HepG2 (cell line): ENCODE data around the gene OS9. TPM values are rescaled to one million over a fixed set of nuclear protein-coding genes. Genes with fewer than 3 reads are reported as not detected.

Source experiments
- ARID2 ChIP-seq: sonication (generic); formaldehyde crosslinking; IDR thresholded peaks from 2 replicates; pipeline ENCODE4 v1.8.1; 2022; ENCODE audit warnings: mild to moderate bottlenecking, missing genetic modification reagents, borderline replicate concordance
- E2F2 ChIP-seq: sonication (generic); formaldehyde crosslinking; IDR thresholded peaks from 2 replicates; pipeline ENCODE4 v1.4.0; 2020; ENCODE audit warnings: missing genetic modification reagents, borderline replicate concordance
- ELF4 ChIP-seq: sonication (generic); formaldehyde crosslinking; IDR thresholded peaks from 2 replicates; pipeline ENCODE4 v1.5.0; 2020; ENCODE audit warnings: missing genetic modification reagents, mild to moderate bottlenecking, moderate library complexity, borderline replicate concordance
- GTF3A ChIP-seq: sonication (generic); formaldehyde crosslinking; conservative IDR thresholded peaks from 2 replicates; pipeline ENCODE4 v1.4.0; 2020; ENCODE audit warnings: mild to moderate bottlenecking, missing genetic modification reagents
- HNF4A ChIP-seq: sonication (generic); formaldehyde crosslinking; IDR thresholded peaks from 2 replicates; pipeline ENCODE4 v1.4.0; 2020; ENCODE audit warnings: missing genetic modification reagents
- MED1 ChIP-seq: sonication (generic); formaldehyde crosslinking; IDR thresholded peaks from 2 replicates; pipeline ENCODE4 v1.4.0; 2020; ENCODE audit warnings: missing genetic modification reagents
- RELA ChIP-seq: sonication (generic); formaldehyde crosslinking; IDR thresholded peaks from 2 replicates; pipeline ENCODE4 v1.4.0; 2020; ENCODE audit warnings: missing genetic modification reagents
- SALL1 ChIP-seq: sonication (generic); formaldehyde crosslinking; IDR thresholded peaks from 2 replicates; pipeline ENCODE4 v1.8.0; 2022; ENCODE audit warnings: mild to moderate bottlenecking, missing genetic modification reagents
- TARDBP ChIP-seq: sonication (generic); formaldehyde crosslinking; IDR thresholded peaks from 2 replicates; pipeline ENCODE4 v1.8.0; 2022; ENCODE audit warnings: mild to moderate bottlenecking, missing genetic modification reagents
- ZBTB42 ChIP-seq: sonication (generic); formaldehyde crosslinking; IDR thresholded peaks from 2 replicates; pipeline ENCODE4 v1.5.0; 2020; ENCODE audit warnings: mild to moderate bottlenecking, missing genetic modification reagents
- ZNF512B ChIP-seq: sonication (generic); formaldehyde crosslinking; IDR thresholded peaks from 2 replicates; pipeline ENCODE4 v1.5.1; 2020; ENCODE audit warnings: missing genetic modification reagents, mild to moderate bottlenecking, borderline replicate concordance
- ZNF556 ChIP-seq: sonication (generic); formaldehyde crosslinking; IDR thresholded peaks from 2 replicates; pipeline ENCODE4 v1.4.0; 2020; ENCODE audit warnings: mild to moderate bottlenecking, missing genetic modification reagents, borderline replicate concordance
- ZNF83 ChIP-seq: sonication (generic); formaldehyde crosslinking; IDR thresholded peaks from 2 replicates; pipeline ENCODE4 v1.4.0; 2020; ENCODE audit warnings: missing genetic modification reagents, mild to moderate bottlenecking, borderline replicate concordance
- ZSCAN21 ChIP-seq: sonication (generic); formaldehyde crosslinking; IDR thresholded peaks from 2 replicates; pipeline ENCODE4 v1.8.0; 2022; ENCODE audit warnings: mild to moderate bottlenecking, missing genetic modification reagents, moderate library complexity, borderline replicate concordance
- polyA plus RNA-seq, 8 experiments: library from polyadenylated mRNA; depleted of rRNA in 3 of 8; stranded (reverse) in 7 of 8; unstranded in 1 of 8; fragments of >200 nt; fragmentation: Illumina TruSeq in 4 of 8; extraction: Trizol in 4 of 8; gene quantifications; 2 replicates each; pipeline versions ENCODE4 v1.2.1 to v1.2.3, GENCODE V29; 2011 to 2016; ENCODE audit warnings: low read depth in 4 of 8, missing spikeins in 1 of 8, mixed read lengths in 1 of 8; ENCODE audit not compliant: insufficient read depth in 1 of 8
- total RNA-seq, 5 experiments: library from RNA; depleted of rRNA; stranded (reverse); fragments of >200 nt; fragmentation: Illumina TruSeq; extraction: Trizol; gene quantifications; 2 replicates each; pipeline ENCODE4 v1.2.3, GENCODE V29; 2016; ENCODE audit warnings: low read depth in 1 of 5
- TF ChIP-seq, protein P1 (sequence below): IDR thresholded peaks from 2 replicates; pipeline ENCODE4 v1.6.1; 2016; ENCODE audit warnings: mild to moderate bottlenecking, missing biosample characterization, missing genetic modification reagents
- TF ChIP-seq, protein P2 (sequence below): sonication (generic); formaldehyde crosslinking; IDR thresholded peaks from 2 replicates; pipeline ENCODE4 v1.9.0; 2021; ENCODE audit warnings: mild to moderate bottlenecking, missing genetic modification reagents

Gene OS9
- total and polyA plus RNA-seq, 2 of the 13 experiments (the other 11 are each of a cell fraction or from before 2014, with no cell fraction given): 156 to 206 TPM

DNA sequence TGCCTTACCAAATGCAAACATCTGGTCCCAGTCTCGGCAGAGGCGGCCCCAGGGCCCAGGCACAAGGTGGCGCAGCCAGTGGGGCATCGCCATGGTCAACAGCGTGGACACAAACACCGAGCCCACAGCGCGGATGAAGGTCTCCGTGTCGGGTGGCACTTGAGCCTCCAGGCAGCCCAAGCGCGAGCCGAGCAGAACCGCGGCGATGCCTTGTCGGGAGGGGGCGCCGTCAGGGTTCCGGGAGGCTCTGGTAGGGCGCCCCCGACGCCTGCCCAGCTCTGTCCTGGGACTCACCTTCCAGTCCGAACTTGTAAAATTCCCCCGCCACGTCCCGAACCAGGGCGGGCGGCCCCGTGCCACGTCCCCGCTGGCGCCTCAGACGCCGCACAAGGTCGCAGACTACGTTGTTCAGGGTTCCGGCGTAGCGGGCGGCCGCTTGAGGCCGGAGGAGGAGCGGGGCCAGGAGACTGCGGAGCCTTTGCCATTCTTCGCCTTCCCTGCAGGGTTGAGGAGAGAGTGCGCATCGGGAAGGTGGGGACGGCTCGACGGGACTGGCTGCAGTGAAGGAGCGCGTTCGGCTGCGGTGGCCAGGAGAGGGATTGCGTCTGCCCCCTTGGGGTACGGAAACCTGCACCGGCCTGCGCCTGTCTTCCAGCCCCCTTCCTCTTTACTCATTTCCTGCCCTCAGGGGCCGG is 71.2 kb downstream of the OS9 start (continued):
- TF ChIP-seq GTF3A (CRISPR knock-in tag): 0 out of 2 replicates have a peak, but pooled peaks have one; percentile 6
- TF ChIP-seq MED1 (CRISPR knock-in tag): 0 out of 2 replicates have a peak, but pooled peaks have one; percentile 23
- TF ChIP-seq, protein P1, sequence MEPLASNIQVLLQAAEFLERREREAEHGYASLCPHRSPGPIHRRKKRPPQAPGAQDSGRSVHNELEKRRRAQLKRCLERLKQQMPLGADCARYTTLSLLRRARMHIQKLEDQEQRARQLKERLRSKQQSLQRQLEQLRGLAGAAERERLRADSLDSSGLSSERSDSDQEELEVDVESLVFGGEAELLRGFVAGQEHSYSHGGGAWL: no peak
- peak; percentile 45; the same call in 1 of the 2 replicates for TF ChIP-seq ZNF556 (CRISPR knock-in tag)
- no peak for TF ChIP-seq HNF4A (CRISPR knock-in tag)
- TF ChIP-seq, protein P2, sequence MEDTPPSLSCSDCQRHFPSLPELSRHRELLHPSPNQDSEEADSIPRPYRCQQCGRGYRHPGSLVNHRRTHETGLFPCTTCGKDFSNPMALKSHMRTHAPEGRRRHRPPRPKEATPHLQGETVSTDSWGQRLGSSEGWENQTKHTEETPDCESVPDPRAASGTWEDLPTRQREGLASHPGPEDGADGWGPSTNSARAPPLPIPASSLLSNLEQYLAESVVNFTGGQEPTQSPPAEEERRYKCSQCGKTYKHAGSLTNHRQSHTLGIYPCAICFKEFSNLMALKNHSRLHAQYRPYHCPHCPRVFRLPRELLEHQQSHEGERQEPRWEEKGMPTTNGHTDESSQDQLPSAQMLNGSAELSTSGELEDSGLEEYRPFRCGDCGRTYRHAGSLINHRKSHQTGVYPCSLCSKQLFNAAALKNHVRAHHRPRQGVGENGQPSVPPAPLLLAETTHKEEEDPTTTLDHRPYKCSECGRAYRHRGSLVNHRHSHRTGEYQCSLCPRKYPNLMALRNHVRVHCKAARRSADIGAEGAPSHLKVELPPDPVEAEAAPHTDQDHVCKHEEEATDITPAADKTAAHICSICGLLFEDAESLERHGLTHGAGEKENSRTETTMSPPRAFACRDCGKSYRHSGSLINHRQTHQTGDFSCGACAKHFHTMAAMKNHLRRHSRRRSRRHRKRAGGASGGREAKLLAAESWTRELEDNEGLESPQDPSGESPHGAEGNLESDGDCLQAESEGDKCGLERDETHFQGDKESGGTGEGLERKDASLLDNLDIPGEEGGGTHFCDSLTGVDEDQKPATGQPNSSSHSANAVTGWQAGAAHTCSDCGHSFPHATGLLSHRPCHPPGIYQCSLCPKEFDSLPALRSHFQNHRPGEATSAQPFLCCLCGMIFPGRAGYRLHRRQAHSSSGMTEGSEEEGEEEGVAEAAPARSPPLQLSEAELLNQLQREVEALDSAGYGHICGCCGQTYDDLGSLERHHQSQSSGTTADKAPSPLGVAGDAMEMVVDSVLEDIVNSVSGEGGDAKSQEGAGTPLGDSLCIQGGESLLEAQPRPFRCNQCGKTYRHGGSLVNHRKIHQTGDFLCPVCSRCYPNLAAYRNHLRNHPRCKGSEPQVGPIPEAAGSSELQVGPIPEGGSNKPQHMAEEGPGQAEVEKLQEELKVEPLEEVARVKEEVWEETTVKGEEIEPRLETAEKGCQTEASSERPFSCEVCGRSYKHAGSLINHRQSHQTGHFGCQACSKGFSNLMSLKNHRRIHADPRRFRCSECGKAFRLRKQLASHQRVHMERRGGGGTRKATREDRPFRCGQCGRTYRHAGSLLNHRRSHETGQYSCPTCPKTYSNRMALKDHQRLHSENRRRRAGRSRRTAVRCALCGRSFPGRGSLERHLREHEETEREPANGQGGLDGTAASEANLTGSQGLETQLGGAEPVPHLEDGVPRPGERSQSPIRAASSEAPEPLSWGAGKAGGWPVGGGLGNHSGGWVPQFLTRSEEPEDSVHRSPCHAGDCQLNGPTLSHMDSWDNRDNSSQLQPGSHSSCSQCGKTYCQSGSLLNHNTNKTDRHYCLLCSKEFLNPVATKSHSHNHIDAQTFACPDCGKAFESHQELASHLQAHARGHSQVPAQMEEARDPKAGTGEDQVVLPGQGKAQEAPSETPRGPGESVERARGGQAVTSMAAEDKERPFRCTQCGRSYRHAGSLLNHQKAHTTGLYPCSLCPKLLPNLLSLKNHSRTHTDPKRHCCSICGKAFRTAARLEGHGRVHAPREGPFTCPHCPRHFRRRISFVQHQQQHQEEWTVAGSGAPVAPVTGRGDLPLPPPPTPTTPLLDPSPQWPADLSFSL (CRISPR knock-in tag): no peak
- peak; percentile 34; the same call in 1 of the 2 replicates for TF ChIP-seq TARDBP (CRISPR knock-in tag)
- TF ChIP-seq ZBTB42 (CRISPR knock-in tag): peak; percentile 75; the same call in 1 of the 2 replicates
- TF ChIP-seq ELF4 (CRISPR knock-in tag): no peak
- TF ChIP-seq SALL1 (CRISPR knock-in tag): peak; percentile 41; the same call in 1 of the 2 replicates
- no peak for TF ChIP-seq ZNF83 (CRISPR knock-in tag)
- no peak for TF ChIP-seq ZNF512B (CRISPR knock-in tag)
- no peak for TF ChIP-seq RELA (CRISPR knock-in tag)
- TF ChIP-seq E2F2 (CRISPR knock-in tag): no peak
- no peak for TF ChIP-seq ARID2
- no peak; the same call in 1 of the 2 replicates for TF ChIP-seq ZSCAN21 (CRISPR knock-in tag)
